CD4-positive, alpha-beta T cell (primary cell): ENCODE data around the gene ZNF273. TPM values are rescaled to one million over a fixed set of nuclear protein-coding genes. Genes with fewer than 3 reads are reported as not detected.
A peak's percentile ranks its signal among the peaks of the same experiment; 100 is the strongest.

ENCODE experiments used
- ATAC-seq: fragments of 200-7000 bp; cut with Tn5 transposase; one replicate; pipeline ENCODE4 v1.10.0; 2022; ENCODE audit warnings: mild to moderate bottlenecking; ENCODE audit not compliant: poor library complexity
- CTCF ChIA-PET: fragments of 350-600 bp; sonication (Branson Sonifier 250); formaldehyde crosslinking; loops from one replicate; lab custom pipeline; 2021; ENCODE audit warnings: antibody characterized with exemption, inconsistent platforms; lab: Charles Lee
- POLR2A ChIA-PET: fragments of 350-600 bp; sonication (Branson Sonifier 250); formaldehyde crosslinking; loops from one replicate; lab custom pipeline; 2021; ENCODE audit warnings: antibody characterized with exemption, inconsistent platforms; lab: Charles Lee
- DNase-seq, 14 experiments: peaks; one replicate each; pipeline ENCODE4 v3.0.0-alpha.2; 2013 to 2020; ENCODE audit warnings: mixed read lengths in 2 of 14
- H3K27ac ChIP-seq, 2 donors: one replicate each; pipeline versions ENCODE4 v1.5.1 to v1.7.0; 2013; ENCODE audit warnings: low read length in 2 of 2, low read depth in 1 of 2, mild to moderate bottlenecking in 1 of 2
- H3K27me3 ChIP-seq, 2 experiments: 1 replicate in 1 of 2; 2 replicates in 1 of 2; pipeline versions ENCODE4 v1.6.1 to v1.7.0; 2013; ENCODE audit warnings: low read length in 2 of 2, control low read depth in 1 of 2, mild to moderate bottlenecking in 1 of 2, moderate library complexity in 1 of 2; ENCODE audit not compliant: insufficient read depth in 2 of 2, control insufficient read depth in 1 of 2
- H3K36me3 ChIP-seq: one replicate; pipeline ENCODE4 v1.6.1; 2013; ENCODE audit warnings: low read length, control low read depth; ENCODE audit not compliant: insufficient read depth
- H3K4me1 ChIP-seq: one replicate; pipeline ENCODE4 v1.6.1; 2013; ENCODE audit warnings: low read length, control low read depth; ENCODE audit not compliant: insufficient read depth
- H3K4me3 ChIP-seq: one replicate; pipeline ENCODE4 v1.5.1; 2013; ENCODE audit warnings: mild to moderate bottlenecking, low read length, moderate library complexity
- H3K9me3 ChIP-seq, 2 experiments: 1 replicate in 1 of 2; 2 replicates in 1 of 2; pipeline versions ENCODE4 v1.6.1 to v1.7.0; 2013; ENCODE audit warnings: low read length in 2 of 2, mild to moderate bottlenecking in 2 of 2, control low read depth in 1 of 2, moderate library complexity in 1 of 2; ENCODE audit not compliant: control insufficient read depth in 1 of 2, insufficient read depth in 1 of 2
- H3K27ac Mint-ChIP-seq: one replicate; pipeline ENCODE4 v1.8.0; 2020; ENCODE audit warnings: mixed read lengths
- H3K27me3 Mint-ChIP-seq: one replicate; pipeline ENCODE4 v1.8.0; 2021; ENCODE audit warnings: mixed read lengths
- H3K36me3 Mint-ChIP-seq: one replicate; pipeline ENCODE4 v1.8.0; 2021; ENCODE audit warnings: low read depth, mixed read lengths
- H3K4me1 Mint-ChIP-seq: one replicate; pipeline ENCODE4 v1.8.0; 2021; ENCODE audit warnings: low read depth, mixed read lengths
- H3K4me3 Mint-ChIP-seq: one replicate; pipeline ENCODE4 v1.8.0; 2020; ENCODE audit warnings: mild to moderate bottlenecking, mixed read lengths
- H3K9me3 Mint-ChIP-seq: one replicate; pipeline ENCODE4 v1.8.0; 2020; ENCODE audit warnings: mixed read lengths
- intact Hi-C, 2 experiments: fragments of 100-400 bp; cut with DNase I in 1 of 2; cut with micrococcal nuclease in 1 of 2; formaldehyde crosslinking; loops; one replicate each; pipeline versions ENCODE4 v1.15.1 to v1.9.0; 2023 to 2025; cut with DNase I, micrococcal nuclease
- total RNA-seq, 174 experiments: library from RNA in 2 of 174; stranded (reverse) in 2 of 174; gene quantifications; one replicate each; pipeline ENCODE4 v1.2.3 and lab custom pipeline; 2021 to 2026
- TF ChIP-seq, protein P1 (sequence below): fragments of 200-600 bp; IDR thresholded peaks from one replicate; pipeline ENCODE4 v1.8.0; 2022; ENCODE audit warnings: antibody characterized with exemption, mild to moderate bottlenecking

Gene ZNF273
- total RNA-seq, 2 experiments from 2014 or later, result 6.8 TPM

DNA sequence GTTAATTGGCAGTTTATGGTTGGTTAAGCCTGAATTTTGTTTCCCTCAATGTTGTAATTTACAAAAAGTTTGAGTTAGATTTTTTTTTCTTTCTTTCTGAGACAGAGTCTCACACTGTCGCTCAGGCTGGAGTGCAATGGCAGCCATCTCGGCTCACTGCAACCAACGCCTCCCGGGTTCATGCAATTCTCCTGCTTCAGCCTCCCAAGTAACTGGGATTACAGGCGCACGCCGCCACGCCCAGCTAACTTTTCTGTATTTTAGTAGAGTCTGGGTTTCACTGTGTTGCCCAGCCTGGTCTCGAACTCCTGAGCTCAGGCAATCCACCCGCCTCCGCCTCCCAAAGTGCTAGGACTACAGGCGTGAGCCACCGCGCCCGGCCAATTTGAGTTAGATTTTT is 935 bp downstream of the ZNF273 start:
- ATAC-seq (no peak), DNase-seq (no peak)
- intact Hi-C loops, result loop anchor here (2.0 to 10.0 kb wide), 8 partner anchors 109 to 1081 kb away; partner anchors contain the start of genes ZNF138 (in 2 of the 2), GUSB (in 1 of the 2), ZNF680 (in 1 of the 2) and ZNF736 (in 1 of the 2)
- Mint-ChIP-seq H3K4me1 (peaks cover 57% of the 10 kb centered on the region), H3K4me3 (peak overlapping the region; percentile 99), H3K9me3 (no peaks in the 10 kb centered on the region), H3K27ac (peak overlapping the region; percentile 94), H3K27me3 (no peaks in the 10 kb centered on the region), H3K36me3 (peaks cover 28% of the 10 kb centered on the region)
- Histone ChIP-seq H3K9me3 (no peaks in the 10 kb centered on the region), H3K4me1 (peaks cover 14% of the 10 kb centered on the region), H3K36me3 (no peaks in the 10 kb centered on the region), H3K27ac (no peak overlapping the region), H3K4me3 (peak overlapping the region; percentile 81), H3K27me3 (no peaks in the 10 kb centered on the region)
- TF ChIP-seq, protein P1, sequence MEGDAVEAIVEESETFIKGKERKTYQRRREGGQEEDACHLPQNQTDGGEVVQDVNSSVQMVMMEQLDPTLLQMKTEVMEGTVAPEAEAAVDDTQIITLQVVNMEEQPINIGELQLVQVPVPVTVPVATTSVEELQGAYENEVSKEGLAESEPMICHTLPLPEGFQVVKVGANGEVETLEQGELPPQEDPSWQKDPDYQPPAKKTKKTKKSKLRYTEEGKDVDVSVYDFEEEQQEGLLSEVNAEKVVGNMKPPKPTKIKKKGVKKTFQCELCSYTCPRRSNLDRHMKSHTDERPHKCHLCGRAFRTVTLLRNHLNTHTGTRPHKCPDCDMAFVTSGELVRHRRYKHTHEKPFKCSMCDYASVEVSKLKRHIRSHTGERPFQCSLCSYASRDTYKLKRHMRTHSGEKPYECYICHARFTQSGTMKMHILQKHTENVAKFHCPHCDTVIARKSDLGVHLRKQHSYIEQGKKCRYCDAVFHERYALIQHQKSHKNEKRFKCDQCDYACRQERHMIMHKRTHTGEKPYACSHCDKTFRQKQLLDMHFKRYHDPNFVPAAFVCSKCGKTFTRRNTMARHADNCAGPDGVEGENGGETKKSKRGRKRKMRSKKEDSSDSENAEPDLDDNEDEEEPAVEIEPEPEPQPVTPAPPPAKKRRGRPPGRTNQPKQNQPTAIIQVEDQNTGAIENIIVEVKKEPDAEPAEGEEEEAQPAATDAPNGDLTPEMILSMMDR, result no peak
- POLR2A ChIA-PET, result interaction anchor here (0.6 to 3.2 kb wide), 11 partner anchors 16 to 1590 kb away, joined by 3 to 28 read pairs (median 10); partner anchors contain the start of genes ERV3-1, ZNF107, ZNF138 and ZNF680
- CTCF ChIA-PET, result no interaction called here

DNA sequence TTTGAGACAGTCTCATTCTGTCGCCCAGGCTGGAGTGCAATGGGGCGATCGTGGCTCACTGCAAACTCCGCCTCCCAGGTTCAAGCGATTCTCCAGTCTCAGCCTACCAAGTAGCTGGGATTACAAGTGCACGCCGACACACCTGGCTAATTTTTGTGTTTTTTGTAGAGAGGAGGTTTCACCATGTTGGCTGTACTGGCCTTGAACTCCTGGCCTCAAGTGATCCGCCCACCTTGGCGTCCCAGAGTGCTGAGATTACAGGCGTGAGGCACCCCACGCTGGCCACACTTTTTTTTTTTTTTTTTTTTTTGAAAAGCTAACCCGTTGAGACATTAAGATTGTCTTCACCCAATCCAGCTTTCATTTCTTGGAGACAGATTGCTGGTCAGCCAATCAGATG is 2.1 kb downstream of the ZNF273 start:
- no peaks in the 10 kb centered on the region for H3K27me3 ChIP-seq
- DNase-seq (no peak), ATAC-seq (no peak)
- POLR2A ChIA-PET, result no interaction called here
- Mint-ChIP-seq H3K9me3 (no peaks in the 10 kb centered on the region), H3K27me3 (no peaks in the 10 kb centered on the region), H3K4me1 (peaks cover 62% of the 10 kb centered on the region), H3K36me3 (peaks cover 32% of the 10 kb centered on the region), H3K4me3 (peak overlapping the region; percentile 99), H3K27ac (no peak overlapping the region)
- H3K36me3 ChIP-seq, result no peaks in the 10 kb centered on the region
- H3K4me3 ChIP-seq, result no peak overlapping the region
- no peaks in the 10 kb centered on the region for H3K9me3 ChIP-seq
- TF ChIP-seq, protein P1, result no peak
- intact Hi-C loops, result loop anchor here in 1 of 2 experiments (2.0 to 10.0 kb wide), 5 partner anchors 102 to 1080 kb away; partner anchors contain the start of genes ERV3-1, GUSB, ZNF138 and ZNF680
- H3K27ac ChIP-seq, result no peak overlapping the region
- CTCF ChIA-PET, result no interaction called here
- peaks cover 14% of the 10 kb centered on the region for H3K4me1 ChIP-seq

DNA sequence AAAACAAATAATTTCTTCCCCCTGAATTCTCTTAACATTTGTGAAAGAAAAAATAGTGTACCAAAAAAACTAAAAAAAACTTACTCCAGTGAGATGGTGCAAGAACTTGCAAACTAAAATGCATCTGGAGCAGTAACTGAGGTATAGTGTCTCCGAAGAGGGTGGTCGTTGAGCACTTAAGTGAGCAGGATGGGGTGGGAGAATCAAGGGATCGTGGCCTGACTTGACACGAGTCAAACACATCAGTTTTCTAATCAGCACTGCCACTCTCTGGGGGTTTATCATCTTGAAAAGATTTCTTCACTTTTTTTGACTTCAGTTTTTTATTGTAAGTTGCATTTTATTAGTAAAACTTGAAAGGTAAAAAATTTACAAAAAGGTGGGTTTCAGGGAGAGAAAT is 2.5 kb downstream of the ZNF273 start:
- no peak overlapping the region for H3K27ac Mint-ChIP-seq
- no peak overlapping the region for H3K27ac ChIP-seq
- intact Hi-C loops, result loop anchor here in 1 of 2 experiments (2.0 to 10.0 kb wide), 5 partner anchors 102 to 1079 kb away; partner anchors contain the start of genes ERV3-1, GUSB, ZNF138 and ZNF680

More for the DNA sequence above, 2.5 kb downstream of the ZNF273 start:
- POLR2A ChIA-PET, result no interaction called here
- DNase-seq, result no peak
- no peaks in the 10 kb centered on the region for H3K9me3 ChIP-seq
- H3K9me3 Mint-ChIP-seq, result no peaks in the 10 kb centered on the region
- H3K4me3 ChIP-seq, result no peak overlapping the region
- CTCF ChIA-PET, result no interaction called here
- TF ChIP-seq, protein P1, result no peak
- no peaks in the 10 kb centered on the region for H3K27me3 ChIP-seq
- H3K36me3 Mint-ChIP-seq, result peaks cover 34% of the 10 kb centered on the region
- peaks cover 14% of the 10 kb centered on the region for H3K4me1 ChIP-seq
- H3K27me3 Mint-ChIP-seq, result no peaks in the 10 kb centered on the region
- H3K4me1 Mint-ChIP-seq, result peaks cover 64% of the 10 kb centered on the region
- H3K4me3 Mint-ChIP-seq, result peak overlapping the region; percentile 70
- ATAC-seq, result no peak
- no peaks in the 10 kb centered on the region for H3K36me3 ChIP-seq
